OCI-LY3 (cell line): Measurements from ENCODE around the gene DLX5.
A peak's percentile ranks its signal among the peaks of the same experiment; 100 is the strongest.

Experiments
- H2AFZ ChIP-seq: fragments of 200-600, 300-600 bp; shearing (Covaris generic); 2 replicates; pipeline ENCODE4 v1.6.0; 2014; ENCODE audit warnings: antibody characterized with exemption, low read depth, low read length
- H3K27ac ChIP-seq: fragments of 200-600, 300-600 bp; sonication (generic); 2 replicates; pipeline ENCODE4 v1.5.1; 2014; ENCODE audit warnings: mild to moderate bottlenecking, low read length, moderate library complexity, mixed read lengths
- H3K27me3 ChIP-seq: fragments of 200-600, 300-600 bp; sonication (generic); 2 replicates; pipeline ENCODE4 v1.6.1; 2014; ENCODE audit warnings: low read depth, low read length, mixed read lengths
- H3K36me3 ChIP-seq: fragments of 200-600, 300-600 bp; sonication (generic); replicated peaks from 2 replicates; pipeline ENCODE3; 2014; ENCODE audit warnings: low read depth, low read length, mixed read lengths
- H3K4me1 ChIP-seq: fragments of 300-600, 200-600 bp; sonication (generic); 2 replicates; pipeline ENCODE4 v1.6.1; 2014; ENCODE audit warnings: low read length, mixed read lengths
- H3K4me2 ChIP-seq: fragments of 200-600, 300-600 bp; sonication (generic); 2 replicates; pipeline ENCODE4 v1.6.1; 2014; ENCODE audit warnings: low read length, mixed read lengths
- H3K4me3 ChIP-seq: fragments of 300-600, 200-600 bp; sonication (generic); 2 replicates; pipeline ENCODE4 v1.5.1; 2014; ENCODE audit warnings: antibody characterized with exemption, mild to moderate bottlenecking, low read length, moderate library complexity
- H3K79me2 ChIP-seq: fragments of 300-600, 200-600 bp; shearing (Covaris generic); 2 replicates; pipeline ENCODE4 v1.6.1; 2014; ENCODE audit warnings: mild to moderate bottlenecking, low read length, mixed read lengths
- H3K9ac ChIP-seq: fragments of 300-600, 200-600 bp; shearing (Covaris generic); 2 replicates; pipeline ENCODE4 v1.6.0; 2014; ENCODE audit warnings: mild to moderate bottlenecking, low read length, moderate library complexity
- H3K9me3 ChIP-seq: fragments of 200-600, 300-600 bp; shearing (Covaris generic); 2 replicates; pipeline ENCODE4 v1.6.1; 2014; ENCODE audit warnings: low read length, mixed read lengths; ENCODE audit not compliant: insufficient read depth
- H4K20me1 ChIP-seq: fragments of 200-600, 300-600 bp; sonication (generic); 2 replicates; pipeline ENCODE4 v1.6.1; 2016; ENCODE audit warnings: low read length, mixed read lengths; ENCODE audit not compliant: insufficient read depth
- EZH2phosphoT487 ChIP-seq: fragments of 200-600 bp; shearing (Covaris generic); IDR thresholded peaks from 2 replicates; pipeline ENCODE4 v1.6.1; 2018; ENCODE audit warnings: antibody characterized with exemption, mixed run types, low read depth
- TF ChIP-seq, protein P1 (sequence below): fragments of 200-600, 300-600 bp; sonication (generic); IDR thresholded peaks from 2 replicates; pipeline ENCODE4 v1.5.1; 2014; ENCODE audit warnings: antibody characterized with exemption, low read length, low read depth

DLX5 gene

DNA sequence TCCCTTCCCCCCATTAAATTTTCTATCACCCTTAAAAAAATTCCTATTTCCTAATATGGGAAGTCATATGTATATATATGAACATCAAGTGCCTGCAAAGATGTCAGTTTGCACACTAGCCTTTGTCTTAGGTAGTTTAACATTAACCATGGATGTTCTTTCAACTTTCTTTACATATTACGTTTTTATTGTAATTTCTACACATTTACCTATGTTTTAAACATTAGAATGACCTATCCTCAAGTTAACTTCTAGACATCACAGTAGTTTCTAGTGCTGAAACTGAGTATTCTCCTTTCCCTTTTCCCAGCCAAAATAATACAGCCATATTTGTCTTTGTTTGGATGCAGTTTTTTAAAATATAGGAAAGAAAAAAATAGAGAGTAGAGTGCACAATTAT lies 13.5 kb downstream of the DLX5 start:
- Histone ChIP-seq H3K27ac (no peak overlapping the region), H3K36me3 (no peaks in the 10 kb centered on the region), H3K9me3 (no peaks in the 10 kb centered on the region), H3K4me3 (no peak overlapping the region), H3K4me2 (no peak overlapping the region), H2AFZ (no peak overlapping the region), H3K9ac (no peak overlapping the region), H3K4me1 (no peaks in the 10 kb centered on the region), H4K20me1 (no peaks in the 10 kb centered on the region), H3K79me2 (no peaks in the 10 kb centered on the region), H3K27me3 (peaks cover 40% of the 10 kb centered on the region)
- TF ChIP-seq, protein P1, sequence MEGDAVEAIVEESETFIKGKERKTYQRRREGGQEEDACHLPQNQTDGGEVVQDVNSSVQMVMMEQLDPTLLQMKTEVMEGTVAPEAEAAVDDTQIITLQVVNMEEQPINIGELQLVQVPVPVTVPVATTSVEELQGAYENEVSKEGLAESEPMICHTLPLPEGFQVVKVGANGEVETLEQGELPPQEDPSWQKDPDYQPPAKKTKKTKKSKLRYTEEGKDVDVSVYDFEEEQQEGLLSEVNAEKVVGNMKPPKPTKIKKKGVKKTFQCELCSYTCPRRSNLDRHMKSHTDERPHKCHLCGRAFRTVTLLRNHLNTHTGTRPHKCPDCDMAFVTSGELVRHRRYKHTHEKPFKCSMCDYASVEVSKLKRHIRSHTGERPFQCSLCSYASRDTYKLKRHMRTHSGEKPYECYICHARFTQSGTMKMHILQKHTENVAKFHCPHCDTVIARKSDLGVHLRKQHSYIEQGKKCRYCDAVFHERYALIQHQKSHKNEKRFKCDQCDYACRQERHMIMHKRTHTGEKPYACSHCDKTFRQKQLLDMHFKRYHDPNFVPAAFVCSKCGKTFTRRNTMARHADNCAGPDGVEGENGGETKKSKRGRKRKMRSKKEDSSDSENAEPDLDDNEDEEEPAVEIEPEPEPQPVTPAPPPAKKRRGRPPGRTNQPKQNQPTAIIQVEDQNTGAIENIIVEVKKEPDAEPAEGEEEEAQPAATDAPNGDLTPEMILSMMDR = no peak
- no peak for TF ChIP-seq EZH2phosphoT487

DNA sequence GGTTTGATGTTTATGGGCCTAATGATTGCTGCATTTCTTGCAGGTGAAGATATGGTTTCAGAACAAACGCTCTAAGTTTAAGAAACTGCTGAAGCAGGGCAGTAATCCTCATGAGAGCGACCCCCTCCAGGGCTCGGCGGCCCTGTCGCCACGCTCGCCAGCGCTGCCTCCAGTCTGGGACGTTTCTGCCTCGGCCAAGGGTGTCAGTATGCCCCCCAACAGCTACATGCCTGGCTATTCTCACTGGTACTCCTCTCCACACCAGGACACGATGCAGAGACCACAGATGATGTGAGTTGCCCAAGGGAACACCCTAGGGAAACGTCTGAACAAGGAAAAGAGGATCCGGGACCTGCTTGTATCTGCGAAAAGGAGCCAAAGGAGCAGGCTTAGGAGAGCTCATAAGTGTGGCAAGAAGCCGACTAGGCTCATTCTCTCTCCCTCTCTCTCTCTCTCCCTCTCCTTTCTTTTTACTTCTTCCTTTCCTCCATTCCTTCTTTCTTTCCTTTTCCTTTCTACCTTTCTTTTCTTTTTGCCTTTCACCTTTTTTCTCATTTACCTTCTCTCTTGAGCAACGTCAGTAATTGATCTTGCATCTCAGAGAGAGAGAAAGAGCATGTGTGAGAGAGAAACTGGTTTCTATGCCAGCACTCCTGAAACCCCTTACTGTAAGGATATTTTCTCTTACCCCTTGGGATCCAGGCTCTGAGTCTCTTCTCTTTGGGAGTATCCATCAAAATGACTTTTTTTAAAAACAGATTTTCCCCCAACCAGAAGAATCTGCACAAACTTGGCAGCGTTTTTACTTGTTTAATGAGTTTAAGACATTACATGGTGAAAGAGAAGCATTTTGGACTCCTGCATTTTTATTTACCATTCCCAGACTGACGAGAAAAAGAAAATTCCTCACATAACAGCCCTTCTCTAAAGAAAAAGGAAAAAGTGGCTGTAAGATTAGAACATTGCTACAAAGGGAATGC lies 14.6 kb downstream of the DLX5 start:
- TF ChIP-seq, protein P1 = no peak
- no peak for TF ChIP-seq EZH2phosphoT487
- Histone ChIP-seq H4K20me1 (no peaks in the 10 kb centered on the region), H3K4me3 (peak overlapping the region; percentile 26; the same call in 1 of the 2 replicates), H3K9ac (no peak overlapping the region), H3K4me2 (peak overlapping the region; percentile 36), H3K27me3 (peaks cover 35% of the 10 kb centered on the region), H3K9me3 (no peaks in the 10 kb centered on the region), H2AFZ (0 out of 2 replicates have a peak overlapping the region, but pooled peaks have one; percentile 21), H3K27ac (no peak overlapping the region), H3K79me2 (no peaks in the 10 kb centered on the region), H3K36me3 (no peaks in the 10 kb centered on the region), H3K4me1 (no peaks in the 10 kb centered on the region)

DNA sequence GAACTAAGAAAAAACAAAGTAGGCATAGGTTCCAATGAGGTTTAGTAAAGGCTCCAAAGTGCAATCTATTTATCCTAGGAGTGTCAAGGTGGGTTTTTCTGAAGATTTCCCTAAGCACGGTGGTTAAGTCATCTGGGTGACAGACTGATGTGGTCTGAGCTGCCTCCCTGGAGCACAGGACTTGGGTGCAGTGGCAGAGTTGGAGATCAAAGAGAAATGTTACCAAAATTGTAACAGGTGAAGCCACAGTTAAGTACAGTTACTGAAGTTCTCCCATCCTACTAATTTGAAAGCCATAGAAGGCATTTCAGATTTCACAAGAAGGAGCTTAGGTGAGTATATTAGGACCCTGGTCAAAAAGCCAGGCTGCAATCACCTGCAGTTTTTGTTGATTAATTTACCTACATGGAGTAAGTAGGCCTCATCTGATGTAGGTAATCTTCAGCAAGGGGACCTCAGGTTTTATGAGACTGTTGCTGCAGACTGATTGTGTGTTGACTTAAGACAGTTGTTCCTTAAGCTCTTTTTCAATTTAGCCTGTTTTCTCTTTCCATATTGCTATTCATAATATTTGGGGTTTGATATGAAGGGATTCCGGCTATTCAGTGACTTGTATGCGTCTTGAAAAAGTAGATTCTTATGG lies 16.2 kb downstream of the DLX5 start:
- Histone ChIP-seq H3K36me3 (no peaks in the 10 kb centered on the region), H3K27ac (no peak overlapping the region), H2AFZ (no peak overlapping the region), H3K4me1 (no peaks in the 10 kb centered on the region), H4K20me1 (no peaks in the 10 kb centered on the region), H3K79me2 (no peaks in the 10 kb centered on the region), H3K9ac (no peak overlapping the region), H3K4me2 (no peak overlapping the region), H3K4me3 (no peak overlapping the region), H3K27me3 (peaks cover 19% of the 10 kb centered on the region), H3K9me3 (no peaks in the 10 kb centered on the region)
- TF ChIP-seq, protein P1 = no peak
- no peak for TF ChIP-seq EZH2phosphoT487

DNA sequence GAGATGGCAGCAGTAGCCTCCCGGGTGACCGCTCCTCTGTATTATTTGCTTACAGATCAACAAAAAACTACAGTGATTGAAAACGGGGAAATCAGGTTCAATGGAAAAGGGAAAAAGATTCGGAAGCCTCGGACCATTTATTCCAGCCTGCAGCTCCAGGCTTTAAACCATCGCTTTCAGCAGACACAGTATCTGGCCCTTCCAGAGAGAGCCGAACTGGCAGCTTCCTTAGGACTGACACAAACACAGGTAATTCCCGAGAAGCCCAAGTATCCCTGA lies 17.1 kb downstream of the DLX5 start:
- Histone ChIP-seq H3K4me3 (no peak overlapping the region), H3K27ac (no peak overlapping the region), H3K9me3 (no peaks in the 10 kb centered on the region), H3K36me3 (no peaks in the 10 kb centered on the region), H3K4me2 (no peak overlapping the region), H3K79me2 (no peaks in the 10 kb centered on the region), H3K4me1 (no peaks in the 10 kb centered on the region), H2AFZ (no peak overlapping the region), H3K27me3 (peaks cover 19% of the 10 kb centered on the region), H3K9ac (no peak overlapping the region), H4K20me1 (no peaks in the 10 kb centered on the region)
- TF ChIP-seq EZH2phosphoT487 = no peak
- TF ChIP-seq, protein P1 = no peak
